CD4-positive, alpha-beta memory T cell (primary cell): ENCODE data around the gene RPGR. TPM values are rescaled to one million over a fixed set of nuclear protein-coding genes. Genes with fewer than 3 reads are reported as not detected.
A peak's percentile ranks its signal among the peaks of the same experiment; 100 is the strongest.

Source experiments
- CTCF ChIA-PET: fragments of 350-600 bp; sonication (Branson Sonifier 250); formaldehyde crosslinking; loops from one replicate; lab custom pipeline; 2021; ENCODE audit warnings: inconsistent platforms; ENCODE audit not compliant: partially characterized antibody; lab: Charles Lee
- POLR2A ChIA-PET: fragments of 350-600 bp; sonication (Branson Sonifier 250); formaldehyde crosslinking; loops from one replicate; lab custom pipeline; 2021; ENCODE audit not compliant: partially characterized antibody; lab: Charles Lee
- DNase-seq, 5 donors: peaks; one replicate each; pipeline versions ENCODE4 v3.0.0 to v3.0.0-alpha.2; 2020 to 2022; ENCODE audit warnings: mixed read lengths in 1 of 5
- H3K27ac ChIP-seq: one replicate; pipeline ENCODE4 v1.7.0; 2013; ENCODE audit warnings: low read depth, low read length
- H3K27me3 ChIP-seq: 2 replicates; pipeline ENCODE4 v1.7.0; 2013; ENCODE audit warnings: mild to moderate bottlenecking, low read length, moderate library complexity; ENCODE audit not compliant: insufficient read depth
- H3K36me3 ChIP-seq: 2 replicates; pipeline ENCODE4 v1.7.0; 2013; ENCODE audit warnings: mild to moderate bottlenecking, low read length, moderate library complexity; ENCODE audit not compliant: insufficient read depth
- H3K4me1 ChIP-seq: 2 replicates; pipeline ENCODE4 v1.7.0; 2013; ENCODE audit warnings: mild to moderate bottlenecking, low read length, moderate library complexity; ENCODE audit not compliant: insufficient read depth
- H3K4me3 ChIP-seq, 2 donors: one replicate each; pipeline ENCODE4 v1.7.0; 2013; ENCODE audit warnings: low read length in 2 of 2, mild to moderate bottlenecking in 1 of 2
- H3K9me3 ChIP-seq, 2 donors: one replicate each; pipeline ENCODE4 v1.7.0; 2013; ENCODE audit warnings: low read length in 2 of 2, control low read depth in 1 of 2; ENCODE audit not compliant: control insufficient read depth in 1 of 2
- H3K27ac Mint-ChIP-seq, 7 donors: one replicate each; pipeline ENCODE4 v1.8.0; 2020 to 2021; ENCODE audit warnings: mixed read lengths in 7 of 7, mild to moderate bottlenecking in 6 of 7, inconsistent platforms in 3 of 7, moderate library complexity in 3 of 7
- H3K27me3 Mint-ChIP-seq, 2 donors: one replicate each; pipeline ENCODE4 v1.8.0; 2020 to 2021; ENCODE audit warnings: mixed read lengths in 2 of 2
- H3K36me3 Mint-ChIP-seq, 2 donors: one replicate each; pipeline ENCODE4 v1.8.0; 2020 to 2021; ENCODE audit warnings: mixed read lengths in 2 of 2, inconsistent platforms in 1 of 2, mild to moderate bottlenecking in 1 of 2
- H3K4me1 Mint-ChIP-seq, 4 donors: one replicate each; pipeline ENCODE4 v1.8.0; 2020 to 2021; ENCODE audit warnings: mixed read lengths in 4 of 4, mild to moderate bottlenecking in 1 of 4
- H3K4me3 Mint-ChIP-seq, 8 donors: one replicate each; pipeline ENCODE4 v1.8.0; 2020 to 2021; ENCODE audit warnings: mixed read lengths in 8 of 8, mild to moderate bottlenecking in 7 of 8, moderate library complexity in 6 of 8, inconsistent platforms in 3 of 8
- H3K9me3 Mint-ChIP-seq, 8 donors: one replicate each; pipeline ENCODE4 v1.8.0; 2020 to 2021; ENCODE audit warnings: mixed read lengths in 8 of 8, mild to moderate bottlenecking in 5 of 8, inconsistent platforms in 3 of 8, moderate library complexity in 1 of 8
- intact Hi-C: fragments of 100-400 bp; cut with micrococcal nuclease; formaldehyde crosslinking; loops from one replicate; pipeline ENCODE4 v1.15.1; 2023
- polyA plus RNA-seq, 2 donors: library from polyadenylated mRNA; unstranded; fragments of 300-500 nt; fragmentation: Illumina TruSeq; gene quantifications; one replicate each; pipeline ENCODE4 v1.2.3, GENCODE V29; 2021
- total RNA-seq, 2 experiments: library from RNA; stranded (reverse); gene quantifications; one replicate each; pipeline ENCODE4 v1.2.3, GENCODE V29; 2021

RPGR gene
- total and polyA plus RNA-seq, 4 experiments from 2014 or later = 4.6 to 11.7 (median 8.7) TPM

DNA sequence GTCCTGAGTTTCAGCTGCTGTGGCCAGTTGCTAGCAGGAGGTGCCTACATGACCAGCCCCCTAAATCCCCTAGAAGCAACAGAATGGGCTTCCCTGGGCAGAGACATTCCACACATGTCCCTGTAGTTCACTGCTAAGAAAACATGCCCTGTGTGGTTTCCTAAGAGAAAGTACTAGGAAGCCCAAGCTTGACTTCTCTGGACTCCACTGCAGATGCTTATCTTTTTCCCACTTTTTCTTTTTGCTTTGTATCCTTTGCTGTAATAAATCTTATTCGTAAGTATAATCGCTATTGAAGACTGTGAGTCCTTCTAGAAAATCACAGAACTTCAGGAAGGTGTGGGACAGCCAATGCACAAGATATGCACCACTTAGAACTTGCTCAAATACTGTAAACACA, 15.6 kb downstream of the RPGR start:
- H3K27ac ChIP-seq = no peak overlapping the region
- Mint-ChIP-seq H3K4me1 (no peaks in the 10 kb centered on the region), H3K4me3 (no peak overlapping the region), H3K27ac (no peak overlapping the region), H3K9me3 (peaks cover 0 to 3% (median 0%) of the 10 kb centered on the region in 8 donors), H3K27me3 (no peaks in the 10 kb centered on the region), H3K36me3 (peaks cover 11 to 17% of the 10 kb centered on the region in 2 donors)
- H3K9me3 ChIP-seq = no peaks in the 10 kb centered on the region
- DNase-seq = no peak
- H3K4me3 ChIP-seq = no peak overlapping the region
- POLR2A ChIA-PET = no interaction called here
- CTCF ChIA-PET = no interaction called here
- H3K4me1 ChIP-seq = no peaks in the 10 kb centered on the region
- H3K36me3 ChIP-seq = no peaks in the 10 kb centered on the region
- intact Hi-C loops = no loop called here
- H3K27me3 ChIP-seq = no peaks in the 10 kb centered on the region

DNA sequence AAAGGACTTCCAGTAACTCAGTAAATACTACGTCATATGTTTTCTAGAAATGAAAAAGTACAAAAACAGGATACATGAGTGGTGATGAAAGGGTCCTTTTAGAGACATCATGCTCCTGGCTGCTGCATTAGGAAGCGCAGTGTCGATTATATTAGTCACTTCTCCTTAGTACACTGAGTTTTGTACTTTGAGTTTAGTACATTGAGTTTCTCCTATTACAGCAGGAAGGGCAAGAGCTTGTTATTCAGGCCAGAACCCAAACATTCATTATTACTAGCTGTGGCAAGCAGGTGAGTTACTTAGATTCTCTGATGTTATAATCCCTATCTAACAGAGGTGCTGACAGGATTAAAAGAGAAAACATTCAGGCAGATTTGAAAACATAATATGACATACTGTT, 21.3 kb downstream of the RPGR start:
- no peaks in the 10 kb centered on the region for H3K4me1 ChIP-seq
- Mint-ChIP-seq H3K4me1 (no peaks in the 10 kb centered on the region), H3K9me3 (no peaks in the 10 kb centered on the region), H3K27ac (no peak overlapping the region), H3K4me3 (no peak overlapping the region), H3K36me3 (peaks cover 4 to 19% of the 10 kb centered on the region in 2 donors), H3K27me3 (no peaks in the 10 kb centered on the region)
- POLR2A ChIA-PET = no interaction called here
- H3K27ac ChIP-seq = no peak overlapping the region
- no peaks in the 10 kb centered on the region for H3K27me3 ChIP-seq
- no peaks in the 10 kb centered on the region for H3K9me3 ChIP-seq
- intact Hi-C loops = no loop called here
- CTCF ChIA-PET = no interaction called here
- H3K36me3 ChIP-seq = no peaks in the 10 kb centered on the region
- no peak for DNase-seq
- no peak overlapping the region for H3K4me3 ChIP-seq

DNA sequence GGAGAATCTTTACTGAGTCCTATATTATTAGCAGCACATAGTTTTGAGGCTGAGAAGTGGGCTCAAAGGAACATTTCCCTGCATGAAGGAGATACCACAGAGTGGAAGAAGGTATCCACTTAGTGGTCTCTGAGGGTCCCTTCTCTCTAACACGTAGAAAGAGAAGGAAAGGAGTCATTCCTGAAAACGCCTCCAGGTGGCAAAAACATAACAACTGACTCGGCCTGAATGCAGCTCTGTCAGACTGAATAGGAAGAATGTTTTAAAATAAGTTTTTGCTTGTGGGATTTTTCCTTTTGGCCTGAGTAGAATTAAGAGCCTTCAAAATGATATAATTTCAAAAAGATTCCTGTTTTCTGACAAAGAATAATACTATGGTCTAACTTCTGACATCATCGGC, 23.3 kb downstream of the RPGR start:
- no peaks in the 10 kb centered on the region for H3K27me3 ChIP-seq
- H3K4me1 ChIP-seq = no peaks in the 10 kb centered on the region
- Mint-ChIP-seq H3K4me3 (no peak overlapping the region), H3K27me3 (no peaks in the 10 kb centered on the region), H3K9me3 (no peaks in the 10 kb centered on the region), H3K36me3 (peaks cover 6 to 13% of the 10 kb centered on the region in 2 donors), H3K27ac (no peak overlapping the region), H3K4me1 (no peaks in the 10 kb centered on the region)
- no peaks in the 10 kb centered on the region for H3K9me3 ChIP-seq
- no peak overlapping the region for H3K4me3 ChIP-seq
- DNase-seq = no peak
- H3K27ac ChIP-seq = no peak overlapping the region
- intact Hi-C loops = no loop called here
- no peaks in the 10 kb centered on the region for H3K36me3 ChIP-seq
- POLR2A ChIA-PET = no interaction called here
- CTCF ChIA-PET = interaction anchor here (1.3 kb wide), 1 partner anchor 23 kb away, joined by 6 read pairs; the partner anchor contains the start of gene RPGR

DNA sequence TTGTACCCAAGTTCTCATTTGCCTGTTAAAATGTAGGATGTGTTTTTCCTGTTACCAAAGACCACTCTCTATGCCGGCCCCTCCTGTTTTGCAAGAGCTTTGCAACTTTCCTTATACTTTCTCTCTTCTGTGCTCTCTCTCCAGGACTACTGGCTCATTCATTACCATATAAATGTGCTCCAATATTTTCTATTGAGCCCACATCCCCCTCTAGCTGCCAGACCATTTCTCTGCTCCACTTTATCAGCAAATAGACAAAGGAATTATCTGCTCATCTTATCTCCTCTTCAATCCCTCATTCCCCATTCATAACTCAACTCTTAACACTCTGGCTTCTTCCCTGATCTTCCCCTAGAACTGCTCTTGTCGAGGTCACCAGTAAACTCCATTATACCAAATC, 33.6 kb downstream of the RPGR start:
- no peak overlapping the region for H3K27ac ChIP-seq
- ChIA-PET POLR2A (no interaction called here), CTCF (no interaction called here)
- peaks cover 4 to 11% of the 10 kb centered on the region in 2 donors for H3K36me3 Mint-ChIP-seq
- no peaks in the 10 kb centered on the region for H3K9me3 Mint-ChIP-seq
- no peaks in the 10 kb centered on the region for H3K27me3 ChIP-seq
- no peaks in the 10 kb centered on the region for H3K9me3 ChIP-seq
- H3K36me3 ChIP-seq = no peaks in the 10 kb centered on the region
- H3K4me3 ChIP-seq = no peak overlapping the region
- no peak overlapping the region for H3K4me3 Mint-ChIP-seq
- intact Hi-C loops = no loop called here
- H3K27ac Mint-ChIP-seq = no peak overlapping the region
- H3K4me1 ChIP-seq = no peaks in the 10 kb centered on the region
- H3K27me3 Mint-ChIP-seq = no peaks in the 10 kb centered on the region
- no peaks in the 10 kb centered on the region for H3K4me1 Mint-ChIP-seq
- DNase-seq = no peak

DNA sequence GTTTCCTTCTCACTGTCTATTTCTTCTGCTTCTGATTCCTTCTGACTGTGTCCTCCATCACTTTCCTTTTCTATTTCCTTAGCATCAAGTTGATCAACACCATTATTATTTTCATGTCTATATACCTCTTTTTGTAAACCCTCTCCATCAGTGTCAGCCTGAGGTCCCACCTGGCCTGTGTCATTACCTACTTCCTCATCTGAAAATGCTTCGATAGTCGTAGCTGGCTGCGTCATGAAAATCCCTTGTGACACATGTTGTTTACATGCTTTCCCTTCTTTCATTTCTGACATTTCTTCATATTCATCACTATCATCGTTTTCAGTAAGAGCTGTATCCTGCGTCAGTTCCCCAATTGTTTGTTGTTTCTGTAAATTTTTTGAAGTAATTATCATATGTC, 39.6 kb downstream of the RPGR start:
- Mint-ChIP-seq H3K4me1 (no peaks in the 10 kb centered on the region), H3K4me3 (no peak overlapping the region), H3K27me3 (no peaks in the 10 kb centered on the region), H3K9me3 (peaks cover 0 to 8% (median 0%) of the 10 kb centered on the region in 8 donors), H3K36me3 (peaks cover 13 to 20% of the 10 kb centered on the region in 2 donors), H3K27ac (peak overlapping the region in 1 of 7 donors; percentile 15)
- Histone ChIP-seq H3K27me3 (no peaks in the 10 kb centered on the region), H3K4me1 (no peaks in the 10 kb centered on the region), H3K36me3 (no peaks in the 10 kb centered on the region), H3K27ac (no peak overlapping the region), H3K4me3 (no peak overlapping the region), H3K9me3 (no peaks in the 10 kb centered on the region)
- ChIA-PET CTCF (no interaction called here), POLR2A (no interaction called here)
- intact Hi-C loops = no loop called here
- no peak for DNase-seq

DNA sequence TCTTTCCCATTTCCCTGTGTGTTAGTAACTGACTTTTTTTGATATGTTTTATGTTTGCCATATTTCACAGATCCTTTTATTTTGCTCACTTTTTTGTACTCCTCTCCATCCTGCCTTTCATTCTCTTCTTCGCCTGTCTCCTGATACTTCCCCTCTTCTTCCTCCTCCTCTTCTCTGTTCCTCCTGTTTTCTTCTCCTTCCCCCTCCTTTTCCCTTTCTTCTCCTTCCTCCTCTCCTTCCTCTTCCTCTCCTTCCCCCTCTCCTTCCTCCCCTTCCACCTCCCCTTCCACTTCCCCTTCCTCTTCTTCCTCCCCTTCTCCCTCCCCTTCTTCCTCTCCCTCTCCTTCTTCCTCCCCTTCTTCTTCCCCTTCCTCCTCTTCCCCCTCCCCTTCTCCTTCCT, 41.7 kb downstream of the RPGR start:
- Histone ChIP-seq H3K4me3 (no peak overlapping the region), H3K4me1 (no peaks in the 10 kb centered on the region), H3K9me3 (no peaks in the 10 kb centered on the region), H3K36me3 (no peaks in the 10 kb centered on the region), H3K27ac (no peak overlapping the region), H3K27me3 (no peaks in the 10 kb centered on the region)
- intact Hi-C loops = no loop called here
- Mint-ChIP-seq H3K9me3 (peaks cover 0 to 8% (median 0%) of the 10 kb centered on the region in 8 donors), H3K4me3 (no peak overlapping the region), H3K27me3 (no peaks in the 10 kb centered on the region), H3K27ac (peak overlapping the region in 1 of 7 donors; percentile 88), H3K4me1 (no peaks in the 10 kb centered on the region), H3K36me3 (peaks cover 13 to 21% of the 10 kb centered on the region in 2 donors)
- ChIA-PET POLR2A (no interaction called here), CTCF (no interaction called here)
- no peak for DNase-seq

DNA sequence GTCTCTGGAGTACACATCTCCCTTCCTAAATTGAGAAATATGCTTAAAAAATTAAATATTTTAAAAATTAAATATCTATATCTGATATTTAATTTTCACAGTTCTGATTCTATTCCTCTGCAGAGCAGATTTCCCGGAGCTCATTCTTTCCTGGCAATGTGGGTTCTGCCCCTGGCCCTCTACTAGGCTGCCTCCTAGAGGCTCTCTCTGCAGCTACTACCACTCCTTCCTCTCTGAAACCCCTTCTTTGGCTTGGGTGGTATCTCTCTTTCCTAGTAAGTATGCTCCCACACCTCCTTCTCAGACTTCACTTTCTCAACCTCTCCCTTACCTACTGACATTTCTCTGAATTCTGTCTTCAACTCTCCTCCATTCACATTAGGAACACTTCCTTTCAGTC, 45.3 kb downstream of the RPGR start:
- H3K4me3 Mint-ChIP-seq = no peak overlapping the region
- no peak for DNase-seq
- H3K36me3 Mint-ChIP-seq = peaks cover 3 to 10% of the 10 kb centered on the region in 2 donors
- H3K9me3 ChIP-seq = no peaks in the 10 kb centered on the region
- H3K4me1 ChIP-seq = no peaks in the 10 kb centered on the region
- H3K27me3 ChIP-seq = no peaks in the 10 kb centered on the region
- H3K36me3 ChIP-seq = no peaks in the 10 kb centered on the region
- intact Hi-C loops = no loop called here
- no peaks in the 10 kb centered on the region for H3K27me3 Mint-ChIP-seq
- H3K27ac Mint-ChIP-seq = no peak overlapping the region
- CTCF ChIA-PET = no interaction called here
- no peak overlapping the region for H3K4me3 ChIP-seq
- no peak overlapping the region for H3K27ac ChIP-seq
- H3K4me1 Mint-ChIP-seq = no peaks in the 10 kb centered on the region
- POLR2A ChIA-PET = no interaction called here
- peaks cover 0 to 2% (median 0%) of the 10 kb centered on the region in 8 donors for H3K9me3 Mint-ChIP-seq

DNA sequence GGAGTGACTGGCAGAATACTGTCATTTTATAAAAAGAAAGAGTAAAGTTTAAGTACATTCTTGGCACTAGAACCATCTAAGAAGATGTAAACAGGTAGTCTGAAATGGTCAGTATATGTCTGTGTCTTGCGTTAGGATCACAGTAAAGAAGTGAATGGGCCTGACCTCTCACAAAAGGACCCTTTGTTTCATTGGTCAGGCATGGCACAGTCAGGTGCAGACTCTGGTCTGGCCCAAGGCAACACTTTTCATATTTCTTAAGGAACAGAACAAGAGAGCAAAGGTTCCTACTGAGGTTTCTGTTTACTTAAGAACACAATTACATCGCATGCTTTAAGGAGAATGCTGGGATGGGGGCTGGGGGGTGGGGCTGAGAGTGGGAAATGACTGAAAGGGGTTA, 48.1 kb downstream of the RPGR start:
- Mint-ChIP-seq H3K4me1 (no peaks in the 10 kb centered on the region), H3K27me3 (no peaks in the 10 kb centered on the region), H3K27ac (no peak overlapping the region), H3K9me3 (peaks cover 0 to 2% (median 0%) of the 10 kb centered on the region in 8 donors), H3K36me3 (peaks cover 4 to 9% of the 10 kb centered on the region in 2 donors), H3K4me3 (no peak overlapping the region)
- H3K4me1 ChIP-seq = no peaks in the 10 kb centered on the region
- H3K36me3 ChIP-seq = no peaks in the 10 kb centered on the region
- H3K9me3 ChIP-seq = no peaks in the 10 kb centered on the region
- no peaks in the 10 kb centered on the region for H3K27me3 ChIP-seq
- intact Hi-C loops = no loop called here
- DNase-seq = no peak
- no peak overlapping the region for H3K27ac ChIP-seq
- ChIA-PET CTCF (no interaction called here), POLR2A (no interaction called here)
- no peak overlapping the region for H3K4me3 ChIP-seq
